Kidney glomerular epithelial cell (primary cell): ENCODE measurements around the gene DDX41.

Experiments used
- DNase-seq: peaks from one replicate; lab custom pipeline; 2025; lab: John Stamatoyannopoulos, UW

DDX41 gene

DNA sequence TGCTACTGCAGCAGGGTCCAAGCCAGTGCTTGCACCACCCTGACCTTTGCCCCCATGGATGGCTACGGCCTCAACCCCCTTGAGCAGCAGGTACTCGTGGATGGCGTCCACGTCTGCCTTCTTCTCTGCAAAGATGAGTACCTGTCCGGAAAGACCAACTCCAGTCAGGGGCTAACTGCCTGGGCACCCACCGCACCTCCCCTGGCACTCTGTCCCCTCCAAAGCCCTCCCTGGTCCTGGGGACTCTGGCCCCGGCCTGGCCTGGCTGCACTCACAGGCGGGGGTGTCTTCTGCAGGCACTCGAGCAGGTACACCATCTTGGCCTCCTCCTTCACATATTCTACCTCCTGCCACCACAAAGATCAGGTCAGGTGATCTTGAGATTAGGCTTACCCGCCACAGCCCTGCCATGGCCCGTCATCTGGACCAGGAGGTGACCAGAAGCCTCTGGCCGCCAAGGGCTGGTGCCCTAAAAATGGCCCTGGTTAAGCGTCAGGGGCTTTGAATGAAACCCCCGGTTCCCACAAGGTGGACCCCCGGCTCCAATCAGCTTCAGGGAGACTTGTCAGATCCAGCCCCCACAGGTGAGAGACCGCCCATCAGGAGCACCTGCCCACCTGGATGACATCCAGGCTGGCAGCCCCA is 3.9 kb downstream of the DDX41 start:
- no peak for DNase-seq

DNA sequence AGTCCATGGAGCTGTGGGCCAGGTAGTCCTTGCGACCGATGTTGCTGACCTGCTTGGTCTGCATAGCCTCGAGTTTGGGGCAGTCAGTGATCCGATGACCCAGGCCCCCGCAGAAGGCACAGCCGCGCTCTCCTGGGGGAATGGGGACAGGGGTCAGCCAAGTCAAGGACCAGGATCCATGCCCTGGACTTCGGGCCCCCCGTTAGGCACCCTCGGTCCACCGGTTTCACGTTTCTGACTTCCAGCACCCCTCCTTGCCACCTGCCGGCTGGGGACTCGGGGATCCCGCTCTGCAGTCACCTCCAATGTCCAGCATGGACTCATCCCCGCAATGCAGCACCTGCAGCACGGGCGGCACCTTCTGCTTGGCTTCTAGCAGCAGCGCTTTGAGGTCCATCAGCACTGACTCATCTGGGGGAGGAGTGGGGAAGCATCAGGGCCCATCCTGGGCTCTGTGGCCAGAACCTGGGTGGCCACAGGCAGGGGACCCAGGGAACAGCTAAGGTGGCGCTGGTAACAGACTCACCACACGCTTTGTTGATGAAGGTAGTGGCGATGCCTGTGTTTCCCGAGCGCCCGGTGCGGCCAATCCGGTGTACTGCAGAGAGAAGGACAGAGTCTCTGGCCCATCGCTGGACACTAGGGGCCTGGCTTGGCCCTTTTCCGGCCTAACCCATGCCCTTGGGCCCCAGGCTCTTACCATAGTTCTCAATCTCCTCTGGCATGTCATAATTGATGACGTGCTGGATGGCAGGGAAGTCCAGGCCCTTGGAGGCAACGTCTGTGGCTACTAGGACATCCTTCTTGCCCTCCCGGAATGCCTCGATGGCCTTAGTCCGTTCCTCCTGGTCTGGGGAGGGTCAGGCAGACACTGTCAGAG is 4.7 kb downstream of the DDX41 start:
- DNase-seq, result no peak

DNA sequence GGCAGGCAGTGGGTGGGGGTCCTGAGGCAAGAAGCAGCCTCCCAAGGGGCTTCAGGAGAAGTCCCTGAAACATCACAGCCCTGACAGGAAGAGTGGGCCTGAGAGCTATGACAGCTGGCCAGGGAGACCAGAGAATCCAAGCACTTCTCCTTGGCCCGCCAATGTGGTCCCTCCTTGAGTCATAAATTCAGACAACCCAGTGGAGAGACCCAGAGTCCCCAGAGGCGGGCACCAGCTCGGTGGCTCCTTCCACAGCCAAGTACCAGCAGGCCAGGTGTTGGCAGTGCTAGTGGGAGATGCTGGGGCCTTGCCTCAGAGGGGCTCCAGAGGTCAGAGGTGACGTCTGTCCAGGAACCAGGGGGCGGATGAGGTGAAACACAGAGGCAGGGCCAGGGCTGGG is 5.6 kb downstream of the DDX41 start:
- no peak for DNase-seq

DNA sequence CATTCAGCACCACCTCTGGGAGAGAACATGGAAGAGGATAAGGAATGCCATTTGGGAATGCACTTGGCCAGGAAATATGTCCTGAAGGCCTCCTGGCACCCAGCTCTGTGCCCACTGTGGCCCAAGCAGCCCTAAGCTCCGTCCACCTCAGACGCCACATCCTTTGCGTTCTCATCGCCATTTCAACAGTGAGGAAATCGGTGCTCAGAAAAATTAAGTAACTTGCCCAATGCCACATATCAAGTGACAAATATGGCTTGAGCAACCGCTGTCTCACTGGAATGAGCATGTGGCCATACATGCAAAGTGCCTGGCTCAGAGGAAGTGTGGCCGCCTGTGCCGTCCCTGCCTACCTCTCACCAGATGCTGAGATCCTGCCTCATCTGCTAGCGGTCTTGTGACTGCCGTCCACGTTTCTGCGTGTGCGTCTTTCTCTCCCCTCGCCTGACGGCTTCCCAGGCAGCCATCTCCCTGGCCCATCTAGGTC is 6.2 kb downstream of the DDX41 start:
- no peak for DNase-seq

DNA sequence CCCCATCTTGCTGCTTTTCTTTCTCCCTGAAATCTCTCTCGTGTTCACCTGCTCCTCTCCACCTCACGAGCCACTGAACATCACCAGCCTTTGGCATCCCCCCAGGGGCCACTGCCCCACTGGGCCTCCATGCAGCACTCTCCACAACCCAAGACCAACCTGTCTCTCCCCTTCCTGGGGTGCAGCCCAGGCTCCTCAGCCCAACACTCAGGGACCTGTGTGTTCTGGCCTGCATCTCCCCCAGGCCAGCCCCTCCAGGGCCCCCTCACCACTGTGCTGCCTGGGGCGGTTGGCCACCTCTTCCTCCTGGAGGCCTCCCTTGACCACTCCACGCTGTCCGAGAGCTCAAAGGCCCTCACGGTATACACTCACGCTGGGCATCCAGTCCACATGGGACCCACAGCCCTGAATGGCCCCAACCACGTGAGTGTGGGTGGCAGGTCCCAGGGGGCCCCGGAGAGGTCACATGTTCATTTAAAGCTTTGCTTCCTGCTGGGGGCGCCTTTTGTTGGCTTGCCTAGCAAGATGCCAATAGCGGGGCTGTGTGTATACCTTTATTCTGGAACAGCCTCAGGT is 6.7 kb downstream of the DDX41 start:
- DNase-seq, result no peak

DNA sequence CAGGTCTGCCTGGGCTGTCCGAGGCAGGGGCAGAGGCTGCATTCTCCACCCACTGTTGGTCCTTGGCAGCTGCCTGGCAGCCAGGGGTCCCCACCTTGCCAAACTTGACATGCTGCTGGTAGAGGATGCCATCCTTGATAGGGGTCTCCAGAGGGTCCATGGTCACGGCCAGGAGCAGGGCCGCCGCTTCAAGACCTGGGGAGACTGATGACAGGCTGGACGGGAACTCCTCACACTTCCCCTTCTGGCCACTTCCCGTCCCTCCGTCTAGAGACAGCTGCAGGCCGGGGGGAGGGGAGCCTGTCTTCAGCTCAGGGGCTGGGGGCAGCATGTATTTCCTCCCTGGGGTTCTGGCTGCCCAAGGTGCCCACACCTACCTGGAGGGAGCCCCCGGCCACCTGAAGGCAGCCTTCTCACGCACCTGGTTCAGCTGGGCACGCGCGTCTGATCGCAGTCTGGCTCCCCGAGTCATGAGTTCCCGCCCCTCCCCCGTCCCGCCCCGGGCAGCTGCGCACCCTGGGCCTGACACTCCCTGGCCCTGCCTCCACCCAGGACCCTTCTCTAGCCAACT is 7.3 kb downstream of the DDX41 start, which contains the start of gene DOK3:
DOK3 (minus strand) TSS at position 446 of the 571 bp plus-strand sequence; CDS start at position 160, 286 bp downstream.
- no peak for DNase-seq

DNA sequence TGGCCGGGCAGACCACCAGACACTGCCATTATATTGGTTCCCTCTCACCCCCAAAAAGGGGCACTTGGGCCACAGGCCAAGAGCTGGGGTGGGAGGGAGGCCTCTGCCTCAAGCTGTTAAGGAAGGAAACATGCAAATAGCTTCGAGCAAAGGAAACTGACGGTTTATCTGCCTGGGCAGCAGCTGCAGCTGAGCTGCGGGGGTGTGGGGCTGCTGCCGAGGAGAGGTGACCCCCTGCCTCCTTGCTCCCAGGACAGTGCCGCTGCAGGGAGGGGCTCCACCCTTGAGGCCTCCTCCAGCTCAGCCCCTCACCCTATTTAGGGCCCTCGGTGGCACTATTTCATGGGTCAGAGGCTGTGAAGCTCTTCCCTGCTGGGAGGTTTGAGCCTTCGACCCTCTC is 7.9 kb downstream of the DDX41 start:
- no peak for DNase-seq

DNA sequence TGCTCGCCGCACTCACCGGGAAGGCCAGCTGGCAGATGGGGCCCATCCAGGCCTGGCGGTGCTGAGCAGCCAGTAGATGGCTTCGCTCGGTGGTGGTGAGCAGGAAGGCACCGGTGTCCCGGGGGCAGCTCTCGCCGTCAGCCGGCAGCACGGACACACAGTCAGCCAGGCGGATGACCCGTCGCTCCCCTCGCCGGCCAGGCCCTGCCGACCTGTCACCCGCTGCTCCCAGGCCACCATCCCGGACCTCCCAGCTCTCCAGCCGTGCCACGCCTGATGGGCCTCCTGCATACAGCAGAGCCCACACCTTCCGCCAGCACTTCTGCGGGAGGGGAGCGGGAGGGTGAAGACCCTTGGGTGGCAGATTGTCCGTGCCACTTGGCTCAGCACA is 8.5 kb downstream of the DDX41 start:
- no peak for DNase-seq

DNA sequence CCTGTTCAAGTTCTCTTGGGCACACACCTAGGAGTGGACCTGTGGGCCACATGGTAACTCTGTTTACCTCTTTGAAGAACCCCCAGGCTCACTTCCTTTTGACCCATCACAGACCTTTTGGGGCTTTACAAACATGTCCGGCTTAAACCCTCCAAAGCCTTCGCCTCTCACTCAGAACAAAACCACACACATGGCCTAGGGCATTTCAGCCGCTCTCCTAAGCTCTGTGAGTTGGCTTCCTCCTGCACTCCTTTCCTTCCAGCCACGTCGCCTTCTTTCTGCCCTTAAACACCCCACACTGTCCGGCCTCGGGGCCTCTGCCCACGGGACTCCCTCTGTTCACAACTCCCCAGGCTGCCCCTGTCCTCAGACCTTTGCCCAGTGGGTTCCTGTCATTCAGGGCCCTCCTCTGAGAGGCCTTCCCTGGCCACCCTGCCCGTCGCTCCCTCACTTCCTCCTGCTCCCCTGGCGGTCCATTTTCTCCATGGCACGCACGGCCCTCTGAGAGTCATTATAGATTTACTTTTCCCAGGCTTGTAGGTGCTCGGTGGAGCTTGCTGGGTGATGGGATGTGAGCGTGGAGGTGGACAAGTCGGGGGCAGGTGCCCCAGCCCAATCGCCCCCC is 9.1 kb downstream of the DDX41 start:
- no peak for DNase-seq

DNA sequence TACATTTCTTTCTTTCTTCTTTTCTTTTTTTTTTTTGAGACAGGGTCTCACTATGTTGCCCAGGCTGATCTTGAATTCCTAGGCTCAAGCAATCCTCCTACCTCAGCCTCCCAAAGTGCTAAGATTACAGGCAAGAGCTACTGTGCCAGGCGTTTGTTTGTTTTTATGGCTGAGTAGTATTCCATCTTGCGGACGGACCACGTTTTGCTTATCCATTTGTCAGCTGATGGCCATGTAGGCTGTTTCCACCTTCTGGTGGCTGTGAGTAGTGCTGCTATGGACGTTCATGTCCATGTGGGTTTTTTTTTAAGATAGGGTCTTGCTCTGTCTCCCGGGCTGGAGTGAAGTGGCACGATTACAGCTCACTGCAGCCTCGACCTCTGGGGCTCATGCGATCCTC is 9.6 kb downstream of the DDX41 start:
- no peak for DNase-seq

DNA sequence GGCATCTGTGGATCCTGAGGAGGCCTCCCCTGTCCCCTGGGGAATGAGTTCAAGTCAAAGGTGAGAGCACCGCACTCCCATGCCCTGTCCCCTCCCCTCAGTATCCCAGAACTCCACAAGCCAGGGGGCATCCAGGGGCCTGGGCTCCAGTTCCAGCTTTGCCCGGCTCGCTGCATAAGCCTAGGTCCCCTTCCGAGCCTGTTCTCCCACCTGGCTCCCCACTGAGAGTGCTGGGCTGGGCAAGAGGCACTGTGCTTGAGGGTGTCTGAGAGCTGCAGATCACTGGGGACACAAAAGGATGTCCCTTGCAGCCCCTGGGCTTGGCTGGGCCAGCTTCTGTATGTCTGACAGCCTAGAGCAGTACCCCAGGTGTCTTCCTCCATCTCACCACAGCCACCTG is 11.7 kb downstream of the DDX41 start:
- DNase-seq, result no peak

DNA sequence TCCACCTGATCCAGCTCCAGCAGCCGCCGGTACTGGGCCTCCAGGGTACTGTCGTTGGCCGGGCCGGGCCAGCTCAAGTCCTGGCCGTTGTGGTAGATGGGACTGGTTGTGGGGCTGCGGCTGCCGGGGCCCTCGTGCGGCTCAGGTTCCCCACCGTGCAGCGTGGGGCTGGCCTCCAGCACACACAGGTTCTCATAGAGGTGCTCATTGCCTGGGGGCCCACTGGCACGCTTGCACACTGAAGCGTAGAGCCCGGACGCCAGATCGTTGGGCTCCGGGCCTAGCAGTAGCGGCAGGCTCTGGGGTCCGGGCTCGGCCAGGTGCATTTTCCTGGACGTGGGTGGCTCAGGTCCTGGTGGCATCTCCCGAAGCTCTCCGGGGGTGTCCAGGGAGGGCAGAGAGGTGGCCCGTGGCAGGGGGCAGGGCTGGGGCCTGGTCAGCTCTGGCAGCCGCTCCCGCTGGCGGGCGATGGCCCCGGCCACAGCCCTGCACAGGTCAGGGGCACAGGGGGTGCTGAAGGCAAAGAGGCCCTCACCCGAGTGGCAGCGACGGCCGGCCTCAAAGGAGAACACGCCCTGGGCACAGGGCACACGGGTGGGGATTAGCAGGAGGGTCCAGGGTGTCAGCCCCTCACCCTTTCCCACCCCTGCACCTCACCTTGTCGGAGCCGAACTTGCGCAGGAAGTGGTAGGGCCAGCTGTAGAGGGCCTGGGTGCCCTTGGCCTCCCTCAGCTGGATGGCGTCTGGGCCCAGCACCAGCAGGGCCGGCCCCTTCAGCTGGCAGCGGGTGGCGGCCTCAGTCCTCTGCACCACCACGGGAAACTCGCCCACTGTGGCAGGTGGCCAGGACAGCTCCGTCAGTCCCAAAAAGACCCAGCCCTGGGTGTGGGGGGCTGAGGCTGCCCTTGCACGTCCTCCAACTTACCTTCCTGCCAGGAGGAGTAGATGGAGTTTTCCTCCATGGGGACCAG is 12.4 kb downstream of the DDX41 start:
- no peak for DNase-seq

DNA sequence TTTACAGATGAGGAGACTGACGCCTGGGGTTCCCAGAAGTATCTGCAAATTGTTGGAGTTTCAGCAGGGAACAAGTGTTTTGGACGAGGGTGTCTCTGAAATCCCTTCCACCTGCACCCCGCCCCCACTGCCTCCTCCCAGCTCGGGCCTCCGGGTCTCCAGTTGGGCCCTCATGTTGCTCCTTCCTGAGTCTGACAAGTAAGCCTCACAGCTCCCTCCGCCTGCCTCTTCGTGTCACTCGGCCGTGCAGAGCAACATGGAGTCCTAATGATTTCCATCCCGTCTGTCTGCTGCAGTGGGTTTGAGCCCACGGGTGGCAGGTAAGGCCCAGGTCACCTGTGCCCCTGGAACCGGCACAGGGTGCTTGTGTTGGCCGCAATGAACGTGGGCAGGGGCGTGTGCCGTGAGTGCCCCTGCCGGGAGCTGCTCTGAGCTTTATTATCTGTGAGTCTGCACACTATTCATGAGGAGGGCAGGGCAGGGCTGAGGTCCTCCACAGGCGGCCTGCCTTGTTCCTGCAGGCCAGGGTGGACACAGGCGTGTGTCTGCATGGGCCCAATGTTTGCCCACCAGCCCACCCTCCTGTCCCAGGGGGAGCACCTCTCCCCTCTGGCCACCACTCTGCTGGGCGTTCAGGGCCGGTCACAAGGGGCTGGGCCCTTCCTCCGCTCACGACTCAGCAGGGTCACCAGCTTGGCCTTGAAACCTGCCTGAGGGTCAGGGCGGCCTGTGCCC is 13.2 kb downstream of the DDX41 start:
- DNase-seq, result no peak

DNA sequence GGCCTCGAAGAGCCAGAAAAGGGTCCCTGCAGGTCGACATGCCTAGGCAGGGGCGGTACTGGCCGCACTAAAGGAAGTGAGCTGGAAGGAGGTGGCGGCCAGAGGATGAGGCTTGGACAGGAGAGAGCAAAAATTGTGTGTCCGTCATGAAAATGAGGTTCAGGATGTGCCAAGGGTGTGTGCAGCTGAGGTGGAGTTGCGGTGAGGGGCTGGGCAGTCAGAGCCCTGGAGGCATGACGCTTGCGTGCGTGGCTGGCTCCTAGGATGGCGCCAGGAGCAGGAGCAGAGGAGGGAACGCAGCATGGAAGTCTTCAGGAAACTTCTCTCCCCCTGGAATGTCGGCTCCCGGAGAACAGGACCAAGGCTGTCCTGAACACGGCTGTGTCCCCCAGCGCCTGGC is 13.9 kb downstream of the DDX41 start:
- no peak for DNase-seq

DNA sequence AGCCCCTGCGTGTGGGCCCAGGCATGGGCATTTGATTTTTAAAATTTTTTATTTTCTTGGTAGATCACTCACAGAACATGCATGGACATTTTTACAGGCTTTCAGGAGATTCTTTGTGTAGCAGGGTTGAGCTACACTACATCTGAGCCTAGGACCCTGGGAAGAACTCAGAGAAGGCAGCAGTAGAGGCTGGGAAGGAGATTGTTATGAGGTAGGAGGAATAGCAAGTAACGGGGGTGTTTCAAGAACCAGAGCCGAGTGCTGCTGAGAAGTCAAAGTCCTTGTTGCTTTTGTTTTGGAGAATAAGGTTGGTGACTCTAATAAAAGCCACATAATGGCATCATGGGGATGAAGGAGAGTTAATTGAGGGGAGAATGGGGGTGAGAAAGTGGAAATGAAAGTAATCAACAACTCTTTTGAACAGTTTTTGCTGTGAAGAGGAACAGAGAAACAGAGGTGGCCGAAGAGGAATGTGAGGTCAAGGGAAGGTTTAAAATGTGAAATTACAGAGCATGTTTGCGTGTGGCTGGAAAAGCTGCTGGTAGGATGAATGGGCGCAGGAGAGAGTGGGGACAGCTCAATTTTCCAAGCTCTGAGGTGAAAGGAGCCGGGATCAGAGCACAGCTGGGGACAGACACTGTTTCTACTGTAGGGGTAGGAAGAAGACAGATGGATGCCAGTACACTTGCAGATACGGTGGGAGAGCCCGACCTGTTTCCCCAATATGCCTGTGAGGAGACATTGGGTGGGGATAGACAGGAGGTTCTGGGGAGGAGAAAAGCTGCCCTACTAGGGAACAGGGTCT is 14.7 kb downstream of the DDX41 start:
- DNase-seq, result no peak

DNA sequence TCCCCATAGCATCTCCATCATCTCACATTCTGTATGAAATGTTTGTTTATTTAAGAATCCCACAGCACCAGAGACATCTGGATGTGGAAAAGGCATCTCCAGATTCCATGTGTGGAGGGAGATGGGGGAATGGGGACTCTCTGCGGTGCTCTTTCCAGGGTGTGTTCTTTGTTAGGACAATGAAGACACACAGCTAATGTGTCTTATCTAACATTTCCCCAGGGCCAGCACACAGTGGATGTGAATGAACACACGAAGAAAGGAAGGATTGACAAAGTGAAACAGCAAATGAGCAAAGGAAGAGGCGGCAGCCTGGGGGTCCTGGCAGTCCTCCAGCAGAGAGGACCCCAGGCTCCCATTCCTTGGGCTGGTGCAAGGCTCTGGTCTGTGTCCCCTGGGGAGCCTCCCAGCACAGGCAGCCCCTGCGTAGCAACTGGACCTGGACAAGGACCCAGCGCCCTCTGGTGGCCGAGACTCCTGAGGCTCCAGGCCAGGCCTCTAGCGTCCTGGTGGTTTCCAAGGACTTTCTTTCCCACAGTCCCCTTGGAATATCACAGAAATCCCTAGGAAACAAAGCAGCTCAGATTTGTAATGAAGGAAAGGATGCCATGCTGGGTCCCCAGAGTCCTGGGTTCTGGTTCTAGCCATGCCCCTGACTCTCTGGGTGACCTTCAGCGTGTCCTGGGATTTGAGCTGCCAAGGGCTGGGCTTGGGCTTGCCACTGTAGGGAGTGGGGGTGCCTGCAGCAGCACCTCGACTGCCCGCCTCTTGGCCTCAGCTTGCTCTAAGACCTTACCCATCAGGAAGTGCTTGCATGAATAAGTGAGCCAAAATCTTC is 15.9 kb downstream of the DDX41 start:
- DNase-seq, result peak; percentile 22

DNA sequence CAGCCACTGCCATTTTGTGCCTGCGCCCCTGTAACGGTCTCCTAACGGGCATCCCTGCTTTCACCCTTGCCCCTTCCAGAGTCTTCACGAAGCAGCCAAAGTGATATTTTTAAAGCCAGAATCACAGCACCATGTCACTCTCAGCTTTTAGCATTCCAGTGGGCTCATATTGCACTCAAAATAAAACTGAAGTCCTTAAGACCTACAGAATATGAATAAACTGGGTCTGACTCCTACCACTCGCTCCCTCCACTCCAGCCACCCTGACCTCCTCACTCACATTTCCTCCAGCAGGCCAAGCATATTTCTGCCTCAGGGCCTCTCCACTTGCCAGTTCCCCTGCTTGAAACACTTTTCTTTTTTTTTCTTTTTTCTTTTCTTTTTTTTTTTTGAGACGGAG is 16.9 kb downstream of the DDX41 start:
- no peak for DNase-seq

DNA sequence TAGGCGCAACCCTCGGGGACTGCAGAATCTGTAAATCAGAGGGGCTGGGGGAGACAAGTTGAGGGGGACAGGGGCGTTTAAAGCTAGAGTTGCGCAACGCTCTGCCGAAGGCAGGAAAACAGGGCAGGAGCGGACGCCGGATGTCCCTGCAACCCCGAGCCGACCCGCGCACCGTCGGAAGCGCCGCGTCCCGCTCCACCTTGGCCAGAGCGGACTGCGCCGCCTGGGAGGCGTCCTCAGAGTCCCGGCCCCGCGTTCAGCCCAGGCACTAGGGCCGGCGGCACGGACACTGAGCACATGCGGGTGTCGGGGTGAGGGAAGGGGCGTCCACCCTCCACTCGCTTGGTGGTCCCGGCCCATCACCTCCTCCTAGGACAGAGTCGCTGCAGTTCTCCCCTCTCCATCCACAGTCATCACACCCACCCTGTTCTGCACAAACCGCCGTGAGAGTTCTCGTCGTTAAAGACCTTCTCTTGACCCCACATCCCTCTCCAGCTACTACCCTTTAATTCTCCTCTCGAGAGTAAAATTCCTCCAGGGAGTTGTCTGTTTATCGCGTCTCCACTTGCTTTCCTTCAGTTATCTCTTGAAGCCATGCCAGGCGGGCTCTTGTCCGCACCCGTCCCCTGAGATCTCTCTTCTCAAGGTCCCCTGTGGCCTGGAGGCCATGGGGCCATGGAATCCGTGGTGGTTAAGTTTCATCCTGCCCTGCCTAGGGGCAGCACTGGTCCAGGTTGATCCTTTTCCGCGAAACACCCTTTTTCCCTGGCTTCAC is 18.6 kb downstream of the DDX41 start:
- no peak for DNase-seq
